GM19452 (cell line): Measurements from ENCODE around the gene WDR76.

Experiments
- ATAC-seq: cut with Tn5 transposase; IDR thresholded peaks from one replicate; pipeline ENCODE4 v1.9.1; 2021; ENCODE audit not compliant: unreplicated experiment

WDR76 gene

GRCh38 chr15:43911235-43911781, 84.5 kb downstream of the WDR76 start:
- no peak for ATAC-seq

- ATAC-seq = no peak
Observed at GRCh38 chr15:43912208-43912607, 85.4 kb downstream of the WDR76 start.

DNA sequence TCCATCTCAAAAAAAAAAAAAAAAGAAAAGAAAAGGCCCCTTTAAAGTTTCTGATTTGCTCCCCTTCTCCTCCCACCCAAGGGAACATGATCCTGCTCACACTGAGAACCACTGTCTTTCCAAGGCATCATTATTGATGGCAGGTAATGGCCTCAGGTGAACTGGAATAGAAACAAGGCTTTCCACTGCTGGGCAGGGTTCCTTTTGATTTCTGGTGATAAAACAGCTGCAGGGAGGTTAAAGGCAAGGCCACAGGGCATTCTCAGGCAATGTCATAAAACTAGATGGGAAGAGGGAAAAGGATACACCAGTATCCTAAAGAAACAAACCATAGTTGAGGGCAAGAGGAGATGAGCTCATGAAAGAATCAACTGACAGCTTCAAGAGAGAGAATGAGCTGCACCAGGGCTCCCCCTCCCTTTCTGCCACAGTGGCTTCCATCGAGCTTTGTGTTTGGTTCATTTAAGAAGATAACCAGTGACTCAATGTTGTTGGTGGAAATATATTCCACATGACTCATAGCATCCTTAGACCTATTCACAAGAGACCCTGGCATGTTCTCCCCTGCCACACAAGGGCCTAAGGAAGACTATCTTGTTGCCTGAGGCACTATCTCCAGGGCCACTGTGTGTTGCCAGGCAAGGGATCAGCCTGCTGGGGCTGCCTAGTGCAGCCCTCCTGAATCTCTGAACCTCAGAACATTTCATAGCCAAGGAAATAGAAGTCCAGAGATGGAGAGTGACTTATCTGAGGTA, 86.4 kb downstream of the WDR76 start:
- no peak for ATAC-seq

GRCh38 chr15:43913941-43914340, 87.1 kb downstream of the WDR76 start:
- ATAC-seq = no peak

DNA sequence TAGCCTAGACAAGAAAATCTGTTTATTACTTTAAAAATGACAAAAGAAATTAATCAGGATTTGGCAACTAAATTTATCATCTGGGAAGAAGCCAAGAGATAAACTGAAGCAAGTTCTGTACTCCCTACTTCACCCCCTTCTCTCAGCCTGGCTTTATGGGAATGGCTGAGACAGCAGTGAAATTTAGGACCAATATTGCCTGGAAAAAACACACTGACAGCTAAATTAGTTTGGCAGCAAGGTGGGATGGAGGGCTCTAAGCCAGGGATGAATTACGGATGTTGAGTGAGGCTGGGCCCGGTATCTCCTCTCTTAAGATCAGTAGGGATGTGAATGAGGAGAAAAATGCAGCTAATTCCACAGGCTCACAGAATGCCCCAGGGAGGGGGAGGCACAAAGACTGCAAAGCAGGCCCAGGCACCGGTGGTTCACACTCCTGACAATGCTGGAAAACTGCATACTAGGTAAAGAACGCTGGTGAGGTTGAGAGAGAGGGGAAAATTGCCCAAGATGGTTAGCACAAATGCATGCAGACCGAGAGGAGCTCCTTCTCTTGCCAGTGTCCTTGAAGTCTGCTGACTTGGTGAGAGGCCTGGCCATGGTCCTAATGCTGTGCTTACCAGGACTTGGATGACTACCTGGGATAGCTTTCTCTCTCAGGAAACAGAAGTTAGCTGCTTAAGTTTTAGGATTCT, 89.0 kb downstream of the WDR76 start:
- no peak for ATAC-seq

DNA sequence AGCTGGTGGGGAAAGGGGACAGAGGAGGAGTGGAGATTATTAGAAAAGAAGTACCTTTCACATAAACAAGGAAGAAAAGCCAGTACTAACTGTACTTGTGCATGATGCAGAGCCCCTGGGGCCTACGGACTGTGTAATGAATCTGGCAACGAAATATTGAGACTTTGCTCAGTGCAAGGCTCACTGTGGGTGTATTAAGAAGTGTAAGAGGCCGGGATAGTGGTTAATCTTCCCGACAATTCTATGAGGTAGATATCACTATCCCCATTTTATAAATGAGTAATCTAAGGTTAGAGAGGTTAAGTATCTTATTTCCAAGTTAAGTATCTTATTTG, 89.5 kb downstream of the WDR76 start:
- ATAC-seq = no peak
